ENCODE results near the gene TMCC1.

The TMCC1 gene

GRCh38 chr3:129638481-129638880, 255.0 kb downstream of the TMCC1 start:
- TF ChIP-seq CTCF (conservative IDR thresholded peaks at IDR 0.05; ENCODE audit: low read depth, low read length) = no peak
- Histone ChIP-seq H4K20me1 (ENCODE audit: insufficient read depth) (no peaks in the 10 kb centered on the region), H3K9ac (no peak overlapping the region), H2AFZ (ENCODE audit: low read depth) (no peak overlapping the region), H3K4me3 (IDR thresholded peaks at IDR 0.05; ENCODE audit: insufficient read depth, low read depth, low read length) (no peak overlapping the region), H3K27ac (no peak overlapping the region), H3K79me2 (ENCODE audit: insufficient read depth, low read depth) (no peaks in the 10 kb centered on the region), H3K36me3 (ENCODE audit: insufficient read depth) (no peaks in the 10 kb centered on the region), H3K4me1 (ENCODE audit: low read depth, poor library complexity, severe bottlenecking) (no peaks in the 10 kb centered on the region), H3K27me3 (ENCODE audit: insufficient read depth, low read depth) (no peaks in the 10 kb centered on the region), H3K4me2 (no peak overlapping the region)

- no peaks in the 10 kb centered on the region for H3K79me2 ChIP-seq (ENCODE audit: insufficient read depth, low read depth)
- H3K36me3 ChIP-seq (ENCODE audit: insufficient read depth) = no peaks in the 10 kb centered on the region
- no peaks in the 10 kb centered on the region for H3K4me1 ChIP-seq (ENCODE audit: low read depth, poor library complexity, severe bottlenecking)
- no peaks in the 10 kb centered on the region for H3K27me3 ChIP-seq (ENCODE audit: insufficient read depth, low read depth)
- H3K4me3 ChIP-seq (IDR thresholded peaks at IDR 0.05; ENCODE audit: insufficient read depth, low read depth, low read length) = no peak overlapping the region
- H3K4me2 ChIP-seq = no peak overlapping the region
- TF ChIP-seq CTCF (conservative IDR thresholded peaks at IDR 0.05; ENCODE audit: low read depth, low read length) = no peak
- no peak overlapping the region for H2AFZ ChIP-seq (ENCODE audit: low read depth)
- no peak overlapping the region for H3K9ac ChIP-seq
- H4K20me1 ChIP-seq (ENCODE audit: insufficient read depth) = no peaks in the 10 kb centered on the region
- no peak overlapping the region for H3K27ac ChIP-seq
These were observed 257.4 kb downstream of the TMCC1 start for GRCh38 chr3:129636082-129636481.

- Histone ChIP-seq H3K27ac (no peak overlapping the region), H3K4me3 (IDR thresholded peaks at IDR 0.05; ENCODE audit: insufficient read depth, low read depth, low read length) (no peak overlapping the region), H4K20me1 (ENCODE audit: insufficient read depth) (no peaks in the 10 kb centered on the region), H3K27me3 (ENCODE audit: insufficient read depth, low read depth) (no peaks in the 10 kb centered on the region), H3K4me1 (ENCODE audit: low read depth, poor library complexity, severe bottlenecking) (no peaks in the 10 kb centered on the region), H3K4me2 (no peak overlapping the region), H3K9ac (no peak overlapping the region), H2AFZ (ENCODE audit: low read depth) (no peak overlapping the region), H3K79me2 (ENCODE audit: insufficient read depth, low read depth) (no peaks in the 10 kb centered on the region), H3K36me3 (ENCODE audit: insufficient read depth) (no peaks in the 10 kb centered on the region)
- TF ChIP-seq CTCF (conservative IDR thresholded peaks at IDR 0.05; ENCODE audit: low read depth, low read length) = no peak
These were observed 257.9 kb downstream of the TMCC1 start for GRCh38 chr3:129635656-129636055.

- H3K4me2 ChIP-seq = no peak overlapping the region
- H4K20me1 ChIP-seq (ENCODE audit: insufficient read depth) = no peaks in the 10 kb centered on the region
- no peak for TF ChIP-seq CTCF (conservative IDR thresholded peaks at IDR 0.05; ENCODE audit: low read depth, low read length)
- H3K27me3 ChIP-seq (ENCODE audit: insufficient read depth, low read depth) = no peaks in the 10 kb centered on the region
- H3K36me3 ChIP-seq (ENCODE audit: insufficient read depth) = no peaks in the 10 kb centered on the region
- no peak overlapping the region for H3K4me3 ChIP-seq (IDR thresholded peaks at IDR 0.05; ENCODE audit: insufficient read depth, low read depth, low read length)
- H2AFZ ChIP-seq (ENCODE audit: low read depth) = no peak overlapping the region
- no peaks in the 10 kb centered on the region for H3K79me2 ChIP-seq (ENCODE audit: insufficient read depth, low read depth)
- no peak overlapping the region for H3K9ac ChIP-seq
- no peaks in the 10 kb centered on the region for H3K4me1 ChIP-seq (ENCODE audit: low read depth, poor library complexity, severe bottlenecking)
- no peak overlapping the region for H3K27ac ChIP-seq
These were observed 259.6 kb downstream of the TMCC1 start for GRCh38 chr3:129633751-129634481.

All from KMS-11 (cell line).